ENCODE data around the gene KRTCAP2. TPM values are rescaled to one million over a fixed set of nuclear protein-coding genes. Genes with fewer than 3 reads are reported as not detected.

KRTCAP2 gene
- total and polyA plus RNA-seq, 3 donors from 2014 or later, result 242 to 397 (median 255) TPM

GRCh38 chr1:155121249-155121648 is 51.9 kb downstream of the KRTCAP2 start:
- intact Hi-C loops (cut with DNase I; ENCODE audit: low total_unique reads), result no loop called here

GRCh38 chr1:155120253-155120652 is 52.9 kb downstream of the KRTCAP2 start:
- 52 to 65% methylated on average over 5 to 6 of the region's 6 CpGs for WGBS, 2 donors
- no peak overlapping the region for H3K27ac ChIP-seq
- no peaks in the 10 kb centered on the region for H3K27me3 ChIP-seq
- no peaks in the 10 kb centered on the region for H3K9me3 ChIP-seq
- H3K36me3 ChIP-seq (ENCODE audit: low read depth, missing control alignments), result no peaks in the 10 kb centered on the region
- no peak for TF ChIP-seq POLR2A (IDR thresholded peaks at IDR 0.05)
- TF ChIP-seq, protein P1, sequence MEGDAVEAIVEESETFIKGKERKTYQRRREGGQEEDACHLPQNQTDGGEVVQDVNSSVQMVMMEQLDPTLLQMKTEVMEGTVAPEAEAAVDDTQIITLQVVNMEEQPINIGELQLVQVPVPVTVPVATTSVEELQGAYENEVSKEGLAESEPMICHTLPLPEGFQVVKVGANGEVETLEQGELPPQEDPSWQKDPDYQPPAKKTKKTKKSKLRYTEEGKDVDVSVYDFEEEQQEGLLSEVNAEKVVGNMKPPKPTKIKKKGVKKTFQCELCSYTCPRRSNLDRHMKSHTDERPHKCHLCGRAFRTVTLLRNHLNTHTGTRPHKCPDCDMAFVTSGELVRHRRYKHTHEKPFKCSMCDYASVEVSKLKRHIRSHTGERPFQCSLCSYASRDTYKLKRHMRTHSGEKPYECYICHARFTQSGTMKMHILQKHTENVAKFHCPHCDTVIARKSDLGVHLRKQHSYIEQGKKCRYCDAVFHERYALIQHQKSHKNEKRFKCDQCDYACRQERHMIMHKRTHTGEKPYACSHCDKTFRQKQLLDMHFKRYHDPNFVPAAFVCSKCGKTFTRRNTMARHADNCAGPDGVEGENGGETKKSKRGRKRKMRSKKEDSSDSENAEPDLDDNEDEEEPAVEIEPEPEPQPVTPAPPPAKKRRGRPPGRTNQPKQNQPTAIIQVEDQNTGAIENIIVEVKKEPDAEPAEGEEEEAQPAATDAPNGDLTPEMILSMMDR (IDR thresholded peaks at IDR 0.05), result no peak
- no peak overlapping the region for H3K4me3 ChIP-seq
- no peak for DNase-seq
- no peaks in the 10 kb centered on the region for H3K4me1 ChIP-seq
- intact Hi-C loops (cut with DNase I; ENCODE audit: low total_unique reads), result no loop called here

More at GRCh38 chr1:155121249-155121648, 51.9 kb downstream of the KRTCAP2 start:
- WGBS, 2 donors, result 78 to 82% methylated on average over 2 of the region's 2 CpGs
- no peaks in the 10 kb centered on the region for H3K27me3 ChIP-seq
- H3K4me3 ChIP-seq, result no peak overlapping the region
- no peak for TF ChIP-seq POLR2A (IDR thresholded peaks at IDR 0.05)
- TF ChIP-seq, protein P1 (IDR thresholded peaks at IDR 0.05), result no peak
- no peaks in the 10 kb centered on the region for H3K9me3 ChIP-seq
- H3K36me3 ChIP-seq (ENCODE audit: low read depth, missing control alignments), result no peaks in the 10 kb centered on the region
- no peak for DNase-seq
- H3K27ac ChIP-seq, result no peak overlapping the region
- peaks cover under 1% of the 10 kb centered on the region for H3K4me1 ChIP-seq

MicroRNAs within 50 kb of the gene (microRNA counts, 767-probe panel; counts per million panel counts)
- 0 to 152 counts per million in 2 donors for microRNA hsa-miR-92b-3p

Small RNAs within 50 kb of the gene (small RNA-seq; reads per million reads assigned to genes)
- gene HMGN2P18 (0 reads per million in 2 donors), gene RF00019 (0 reads per million in 2 donors)

Other genes starting within 250 kb of the KRTCAP2 start
- gene PMVK, start 236.6 kb downstream of the KRTCAP2 start, total RNA-seq, result 10 to 100 TPM; 21.1 to 27.7 TPM
- gene PMVK, start 236.6 kb downstream of the KRTCAP2 start, polyA plus RNA-seq (ENCODE audit: insufficient read depth, low read depth, low replicate concordance), result 44.6 TPM
- gene PBXIP1, start 217.2 kb downstream of the KRTCAP2 start, total RNA-seq, result 10 to 100 TPM; 84.1 to 87.1 TPM
- 111 TPM for gene PBXIP1, start 217.2 kb downstream of the KRTCAP2 start, polyA plus RNA-seq (ENCODE audit: insufficient read depth, low read depth, low replicate concordance)
- 10 to 100 TPM; 31.0 to 34.9 TPM for gene PYGO2, start 211.5 kb downstream of the KRTCAP2 start, total RNA-seq
- gene PYGO2, start 211.5 kb downstream of the KRTCAP2 start, polyA plus RNA-seq (ENCODE audit: insufficient read depth, low read depth, low replicate concordance), result 33.2 TPM
- gene SHC1, start 202.6 kb downstream of the KRTCAP2 start, total RNA-seq, result 10 to 100 TPM; 47.9 to 59.3 TPM
- 49.0 TPM for gene SHC1, start 202.6 kb downstream of the KRTCAP2 start, polyA plus RNA-seq (ENCODE audit: insufficient read depth, low read depth, low replicate concordance)
- 10 to 100 TPM; 45.5 to 84.3 TPM for gene CKS1B, start 198.6 kb downstream of the KRTCAP2 start, total RNA-seq
- gene CKS1B, start 198.6 kb downstream of the KRTCAP2 start, polyA plus RNA-seq (ENCODE audit: insufficient read depth, low read depth, low replicate concordance), result 100 TPM
- gene FLAD1, start 190.0 kb downstream of the KRTCAP2 start, total RNA-seq, result 10 to 100 TPM; 26.5 to 35.0 TPM
- 46.5 TPM for gene FLAD1, start 190.0 kb downstream of the KRTCAP2 start, polyA plus RNA-seq (ENCODE audit: insufficient read depth, low read depth, low replicate concordance)
- gene LENEP, start 179.7 kb downstream of the KRTCAP2 start, total RNA-seq, result 1 to 10 TPM in 1 of 2 donors, not detected in 1; 1.1 TPM
- gene LENEP, start 179.7 kb downstream of the KRTCAP2 start, polyA plus RNA-seq (ENCODE audit: insufficient read depth, low read depth, low replicate concordance), result not detected
- 10 to 100 TPM; 21.1 to 22.4 TPM for gene ZBTB7B, start 170.5 kb downstream of the KRTCAP2 start, total RNA-seq
- gene ZBTB7B, start 170.5 kb downstream of the KRTCAP2 start, polyA plus RNA-seq (ENCODE audit: insufficient read depth, low read depth, low replicate concordance), result 18.6 TPM
- gene DCST2, start 139.5 kb downstream of the KRTCAP2 start, total RNA-seq, result 10 to 100 TPM in 1 of 2 donors, 1 to 10 TPM in 1; 9.9 to 14.4 TPM
- 20.4 TPM for gene DCST2, start 139.5 kb downstream of the KRTCAP2 start, polyA plus RNA-seq (ENCODE audit: insufficient read depth, low read depth, low replicate concordance)
- gene DCST1, start 139.5 kb downstream of the KRTCAP2 start, total RNA-seq, result 1 to 10 TPM; 4.5 to 9.4 TPM
- gene DCST1, start 139.5 kb downstream of the KRTCAP2 start, polyA plus RNA-seq (ENCODE audit: insufficient read depth, low read depth, low replicate concordance), result 15.2 TPM
- gene ADAM15, start 122.0 kb downstream of the KRTCAP2 start, total RNA-seq, result 10 to 100 TPM; 30.7 to 34.5 TPM
- gene ADAM15, start 122.0 kb downstream of the KRTCAP2 start, polyA plus RNA-seq (ENCODE audit: insufficient read depth, low read depth, low replicate concordance), result 42.6 TPM
- gene EFNA4, start 109.6 kb downstream of the KRTCAP2 start, total RNA-seq, result 1 to 10 TPM; 5.3 to 6.9 TPM
- gene EFNA4, start 109.6 kb downstream of the KRTCAP2 start, polyA plus RNA-seq (ENCODE audit: insufficient read depth, low read depth, low replicate concordance), result 6.0 TPM
- gene EFNA3, start 94.5 kb downstream of the KRTCAP2 start, total RNA-seq, result 1 to 10 TPM; 7.5 to 7.7 TPM
- 9.9 TPM for gene EFNA3, start 94.5 kb downstream of the KRTCAP2 start, polyA plus RNA-seq (ENCODE audit: insufficient read depth, low read depth, low replicate concordance)
- gene EFNA1, start 45.4 kb downstream of the KRTCAP2 start, total RNA-seq, result 10 to 100 TPM; 13.1 to 14.5 TPM
- gene EFNA1, start 45.4 kb downstream of the KRTCAP2 start, polyA plus RNA-seq (ENCODE audit: insufficient read depth, low read depth, low replicate concordance), result 13.0 TPM
- gene SLC50A1, start 37.5 kb downstream of the KRTCAP2 start, total RNA-seq, result 10 to 100 TPM; 25.2 to 30.0 TPM
- gene SLC50A1, start 37.5 kb downstream of the KRTCAP2 start, polyA plus RNA-seq (ENCODE audit: insufficient read depth, low read depth, low replicate concordance), result 33.7 TPM
- gene DPM3, start 32.8 kb downstream of the KRTCAP2 start, total RNA-seq, result 100 to 1,000 TPM in 1 of 2 donors, 10 to 100 TPM in 1; 69.9 to 104 TPM
- gene DPM3, start 32.8 kb downstream of the KRTCAP2 start, polyA plus RNA-seq (ENCODE audit: insufficient read depth, low read depth, low replicate concordance), result 77.7 TPM
- 1 to 10 TPM; 3.7 to 3.9 TPM for gene TRIM46, start 545 bp upstream of the KRTCAP2 start, total RNA-seq
- gene TRIM46, start 545 bp upstream of the KRTCAP2 start, polyA plus RNA-seq (ENCODE audit: insufficient read depth, low read depth, low replicate concordance), result 4.0 TPM
- gene THBS3, start 34.6 kb upstream of the KRTCAP2 start, total RNA-seq, result 10 to 100 TPM; 37.1 to 68.1 TPM
- gene THBS3, start 34.6 kb upstream of the KRTCAP2 start, polyA plus RNA-seq (ENCODE audit: insufficient read depth, low read depth, low replicate concordance), result 82.9 TPM
- 100 to 1,000 TPM in 1 of 2 donors, 10 to 100 TPM in 1; 77.1 to 118 TPM for gene MTX1, start 35.4 kb upstream of the KRTCAP2 start, total RNA-seq
- 161 TPM for gene MTX1, start 35.4 kb upstream of the KRTCAP2 start, polyA plus RNA-seq (ENCODE audit: insufficient read depth, low read depth, low replicate concordance)
- gene ENTREP3, start 82.2 kb upstream of the KRTCAP2 start, total RNA-seq, result 10 to 100 TPM; 14.3 to 15.8 TPM
- 27.9 TPM for gene ENTREP3, start 82.2 kb upstream of the KRTCAP2 start, polyA plus RNA-seq (ENCODE audit: insufficient read depth, low read depth, low replicate concordance)
- gene SCAMP3, start 89.1 kb upstream of the KRTCAP2 start, total RNA-seq, result 10 to 100 TPM; 70.9 to 80.6 TPM
- 63.0 TPM for gene SCAMP3, start 89.1 kb upstream of the KRTCAP2 start, polyA plus RNA-seq (ENCODE audit: insufficient read depth, low read depth, low replicate concordance)
- gene CLK2, start 100.2 kb upstream of the KRTCAP2 start, total RNA-seq, result 10 to 100 TPM; 52.8 to 54.1 TPM
- gene CLK2, start 100.2 kb upstream of the KRTCAP2 start, polyA plus RNA-seq (ENCODE audit: insufficient read depth, low read depth, low replicate concordance), result 37.0 TPM
- 1 to 10 TPM; 3.5 to 3.8 TPM for gene HCN3, start 104.2 kb upstream of the KRTCAP2 start, total RNA-seq
- 2.2 TPM for gene HCN3, start 104.2 kb upstream of the KRTCAP2 start, polyA plus RNA-seq (ENCODE audit: insufficient read depth, low read depth, low replicate concordance)
- under 1 TPM; 0.25 to 0.87 TPM for gene PKLR, start 128.1 kb upstream of the KRTCAP2 start, total RNA-seq
- gene PKLR, start 128.1 kb upstream of the KRTCAP2 start, polyA plus RNA-seq (ENCODE audit: insufficient read depth, low read depth, low replicate concordance), result 2.0 TPM
- 10 to 100 TPM; 51.6 to 81.6 TPM for gene FDPS, start 135.6 kb upstream of the KRTCAP2 start, total RNA-seq
- 127 TPM for gene FDPS, start 135.6 kb upstream of the KRTCAP2 start, polyA plus RNA-seq (ENCODE audit: insufficient read depth, low read depth, low replicate concordance)
- gene RUSC1, start 147.6 kb upstream of the KRTCAP2 start, total RNA-seq, result 10 to 100 TPM; 13.9 to 14.9 TPM
- 10.8 TPM for gene RUSC1, start 147.6 kb upstream of the KRTCAP2 start, polyA plus RNA-seq (ENCODE audit: insufficient read depth, low read depth, low replicate concordance)